A549 (cell line): ENCODE data around the gene CTU1.

Source experiments
- CBX8 ChIP-seq: fragments of 200-600 bp; sonication (generic); IDR thresholded peaks from 2 replicates; pipeline ENCODE4 v1.6.1; 2016
- CTCF ChIP-seq: fragments of >200 bp; sonication (Bioruptor Twin); formaldehyde crosslinking; IDR thresholded peaks from 3 replicates; pipeline ENCODE4 v1.5.1; 2016
- E2F6 ChIP-seq: IDR thresholded peaks from 2 replicates; pipeline ENCODE4 v1.6.1; 2012; ENCODE audit warnings: low read depth, borderline replicate concordance
- MAX ChIP-seq: IDR thresholded peaks from 2 replicates; pipeline ENCODE4 v1.6.1; 2012
- MYC ChIP-seq: IDR thresholded peaks from 2 replicates; pipeline ENCODE4 v1.6.1; 2012; ENCODE audit warnings: mild to moderate bottlenecking, inconsistent platforms, low read length, improper control_type of control experiment, borderline replicate concordance
- NR3C1 ChIP-seq: fragments of >200 bp; sonication (Bioruptor Twin); formaldehyde crosslinking; IDR thresholded peaks from 3 replicates; pipeline ENCODE4 v1.6.1; 2017
- RARB ChIP-seq: fragments of 250-450 bp; sonication (Bioruptor Pico); IDR thresholded peaks from 2 replicates; pipeline ENCODE4 v1.8.0; 2021; ENCODE audit warnings: mild to moderate bottlenecking, moderate library complexity

- TF ChIP-seq CTCF: no peak
- TF ChIP-seq CBX8: no peak
- no peak for TF ChIP-seq NR3C1
- no peak for TF ChIP-seq E2F6
- TF ChIP-seq MYC: no peak
- no peak for TF ChIP-seq RARB
- no peak for TF ChIP-seq MAX
These were observed 15.6 kb upstream of the CTU1 start for GRCh38 chr19:51123802-51124201.
